Testis (tissue), 2 donors: ENCODE data around the gene ULK3.

Experiments
- POLR2A ChIP-seq: fragments of 450-650 bp; IDR thresholded peaks from one replicate; pipeline ENCODE4 v1.6.1; 2017; ENCODE audit warnings: antibody characterized with exemption, mild to moderate bottlenecking, moderate library complexity
- TF ChIP-seq, protein P1 (sequence below), 3 experiments: fragments of 450-650 bp in 2 of 3; fragments of 200-600 bp in 1 of 3; sonication (generic) in 1 of 3; IDR thresholded peaks; one replicate each; pipeline ENCODE4 v1.5.1; 2016 to 2019; ENCODE audit warnings: antibody characterized with exemption in 3 of 3, mild to moderate bottlenecking in 2 of 3, moderate library complexity in 1 of 3

DNA sequence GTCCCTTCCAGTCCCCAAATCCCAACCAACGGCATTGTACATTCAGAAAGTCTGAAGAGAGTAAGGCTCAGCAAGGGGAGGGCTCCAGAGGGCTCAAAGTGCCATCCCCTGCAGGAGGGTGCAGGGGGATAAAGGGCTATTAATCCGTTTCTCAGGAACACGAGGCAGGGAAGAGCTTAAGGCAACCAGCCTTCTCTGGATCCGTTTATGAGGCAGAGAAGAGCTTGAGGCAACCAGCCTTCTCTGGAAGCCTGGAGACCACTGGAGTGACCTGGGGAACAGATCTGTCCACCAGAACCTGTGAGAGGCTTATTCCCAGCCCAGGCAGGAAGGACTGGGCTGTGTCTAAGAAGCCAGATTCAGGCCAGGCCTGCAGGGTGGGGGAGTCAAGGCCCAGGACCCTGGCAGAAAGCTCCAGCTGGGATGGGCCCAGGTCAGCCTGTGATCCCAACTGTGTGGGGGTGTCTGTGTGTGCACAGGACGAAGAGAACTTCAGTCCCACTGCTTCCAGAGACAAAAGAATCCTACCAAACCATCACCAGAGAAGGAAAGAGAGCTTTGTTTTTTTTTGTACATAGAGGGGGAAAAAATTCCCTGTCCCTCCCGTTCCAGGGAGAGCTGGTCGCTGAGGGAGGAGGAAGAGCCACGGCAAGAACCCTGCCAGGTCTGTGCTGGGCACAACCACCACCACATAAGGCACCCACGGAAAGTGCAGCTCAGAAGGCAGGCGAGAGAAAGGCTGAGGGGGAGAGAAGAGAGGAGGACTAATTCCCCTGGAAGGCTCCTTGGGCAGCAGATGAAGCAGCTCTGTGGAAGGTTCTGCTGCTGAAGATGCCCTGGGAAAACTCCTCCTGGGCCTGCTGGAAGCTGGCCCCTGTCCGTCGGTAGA lies 1.6 kb upstream of the ULK3 start:
- TF ChIP-seq POLR2A, result no peak
- TF ChIP-seq, protein P1, sequence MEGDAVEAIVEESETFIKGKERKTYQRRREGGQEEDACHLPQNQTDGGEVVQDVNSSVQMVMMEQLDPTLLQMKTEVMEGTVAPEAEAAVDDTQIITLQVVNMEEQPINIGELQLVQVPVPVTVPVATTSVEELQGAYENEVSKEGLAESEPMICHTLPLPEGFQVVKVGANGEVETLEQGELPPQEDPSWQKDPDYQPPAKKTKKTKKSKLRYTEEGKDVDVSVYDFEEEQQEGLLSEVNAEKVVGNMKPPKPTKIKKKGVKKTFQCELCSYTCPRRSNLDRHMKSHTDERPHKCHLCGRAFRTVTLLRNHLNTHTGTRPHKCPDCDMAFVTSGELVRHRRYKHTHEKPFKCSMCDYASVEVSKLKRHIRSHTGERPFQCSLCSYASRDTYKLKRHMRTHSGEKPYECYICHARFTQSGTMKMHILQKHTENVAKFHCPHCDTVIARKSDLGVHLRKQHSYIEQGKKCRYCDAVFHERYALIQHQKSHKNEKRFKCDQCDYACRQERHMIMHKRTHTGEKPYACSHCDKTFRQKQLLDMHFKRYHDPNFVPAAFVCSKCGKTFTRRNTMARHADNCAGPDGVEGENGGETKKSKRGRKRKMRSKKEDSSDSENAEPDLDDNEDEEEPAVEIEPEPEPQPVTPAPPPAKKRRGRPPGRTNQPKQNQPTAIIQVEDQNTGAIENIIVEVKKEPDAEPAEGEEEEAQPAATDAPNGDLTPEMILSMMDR (IDR thresholded peaks at IDR 0.05), result no peak
